HEK293 (cell line): ENCODE results near the gene RSPH1.

Experiments used
- CTCF ChIA-PET: fragments of 350-600 bp; formaldehyde crosslinking; extraction: SDS; loops from one replicate; lab custom pipeline; 2021; ENCODE audit warnings: antibody characterized with exemption; lab: Yijun Ruan, JAX
- POLR2A ChIA-PET: fragments of 300-600 bp; formaldehyde crosslinking; extraction: SDS; loops from one replicate; lab custom pipeline; 2020; ENCODE audit warnings: antibody characterized with exemption, inconsistent platforms; lab: Yijun Ruan, JAX
- H3K27ac ChIP-seq: fragments of 200-500 bp; sonication (Bioruptor generic); 2 replicates; pipeline ENCODE4 v1.5.1; 2014; ENCODE audit warnings: low read depth, low read length, control low read depth, inconsistent platforms; ENCODE audit errors: extremely low read depth
- H3K36me3 ChIP-seq, 2 experiments: fragments of 200-500 bp in 1 of 2; sonication (Bioruptor generic) in 1 of 2; 1 replicate in 1 of 2; 2 replicates in 1 of 2; pipeline ENCODE4 v1.5.1; 2014 to 2017; ENCODE audit warnings: inconsistent platforms in 2 of 2, low read length in 2 of 2; ENCODE audit not compliant: control insufficient read depth in 2 of 2, insufficient read depth in 1 of 2
- H3K4me1 ChIP-seq: fragments of 200-500 bp; sonication (Bioruptor generic); 2 replicates; pipeline ENCODE4 v1.5.1; 2014; ENCODE audit warnings: mild to moderate bottlenecking, low read length, inconsistent platforms; ENCODE audit not compliant: control insufficient read depth, insufficient read depth
- H3K4me3 ChIP-seq: 2 replicates; pipeline ENCODE4 v1.5.1; 2011; ENCODE audit warnings: low read depth, mild to moderate bottlenecking, control low read depth, low read length, moderate library complexity
- H3K9me3 ChIP-seq: fragments of 200-500 bp; sonication (Bioruptor generic); 2 replicates; pipeline ENCODE4 v1.5.1; 2014; ENCODE audit warnings: low read depth, low read length, inconsistent platforms; ENCODE audit not compliant: control insufficient read depth, insufficient read depth
- ELK4 ChIP-seq: IDR thresholded peaks from 2 replicates; pipeline ENCODE4 v1.6.1; 2011; ENCODE audit warnings: mild to moderate bottlenecking, low read depth, low read length, borderline replicate concordance
- KLF7 ChIP-seq: fragments of 450-650 bp; formaldehyde crosslinking; IDR thresholded peaks from 2 replicates; pipeline ENCODE4 v1.5.1; 2016; ENCODE audit warnings: missing biosample characterization, missing genetic modification characterization, borderline replicate concordance
- RBAK ChIP-seq: fragments of 450-650 bp; formaldehyde crosslinking; IDR thresholded peaks from 2 replicates; pipeline ENCODE4 v1.5.1; 2016; ENCODE audit warnings: missing biosample characterization, missing genetic modification characterization
- REPIN1 ChIP-seq: fragments of 450-650 bp; formaldehyde crosslinking; IDR thresholded peaks from 2 replicates; pipeline ENCODE4 v1.5.1; 2017; ENCODE audit warnings: missing biosample characterization, missing genetic modification characterization, low read depth
- WT1 ChIP-seq: fragments of 450-650 bp; formaldehyde crosslinking; IDR thresholded peaks from 2 replicates; pipeline ENCODE4 v1.5.1; 2016; ENCODE audit warnings: missing biosample characterization, missing genetic modification characterization
- ZNF169 ChIP-seq: fragments of 450-650 bp; formaldehyde crosslinking; IDR thresholded peaks from 2 replicates; pipeline ENCODE4 v1.5.1; 2016; ENCODE audit warnings: missing biosample characterization, missing genetic modification characterization
- ZNF19 ChIP-seq: fragments of 450-650 bp; formaldehyde crosslinking; IDR thresholded peaks from 2 replicates; pipeline ENCODE4; 2016; ENCODE audit warnings: missing biosample characterization, missing genetic modification characterization, low read depth
- ZNF274 ChIP-seq, 2 experiments: fragments of 200-500 bp in 1 of 2; fragments of 450-650 bp in 1 of 2; sonication (Bioruptor generic) in 1 of 2; formaldehyde crosslinking in 1 of 2; IDR thresholded peaks; 2 replicates each; pipeline versions ENCODE4 v1.5.1 to v1.6.1; 2014 to 2016; ENCODE audit warnings: borderline replicate concordance in 1 of 2, inconsistent platforms in 1 of 2, low read length in 1 of 2, missing biosample characterization in 1 of 2, missing genetic modification characterization in 1 of 2
- ZNF341 ChIP-seq: fragments of 450-650 bp; formaldehyde crosslinking; IDR thresholded peaks from 2 replicates; pipeline ENCODE4; 2016; ENCODE audit warnings: low read depth, missing biosample characterization, missing genetic modification characterization
- ZNF426 ChIP-seq: fragments of 450-650 bp; formaldehyde crosslinking; IDR thresholded peaks from 2 replicates; pipeline ENCODE4 v1.5.1; 2017; ENCODE audit warnings: missing biosample characterization, missing genetic modification characterization, mild to moderate bottlenecking, inconsistent platforms, moderate library complexity
- ZNF510 ChIP-seq: fragments of 450-650 bp; formaldehyde crosslinking; IDR thresholded peaks from 2 replicates; pipeline ENCODE4 v1.5.1; 2018; ENCODE audit warnings: mild to moderate bottlenecking, missing genetic modification characterization, missing biosample characterization; ENCODE audit not compliant: insufficient replicate concordance
- ZNF558 ChIP-seq: fragments of 450-650 bp; formaldehyde crosslinking; IDR thresholded peaks from 2 replicates; pipeline ENCODE4 v1.5.1; 2016; ENCODE audit warnings: missing biosample characterization, missing genetic modification characterization
- ZNF600 ChIP-seq: fragments of 450-650 bp; formaldehyde crosslinking; IDR thresholded peaks from 2 replicates; pipeline ENCODE4 v1.5.1; 2016; ENCODE audit warnings: missing biosample characterization, missing genetic modification characterization
- ZNF670 ChIP-seq: fragments of 450-650 bp; formaldehyde crosslinking; IDR thresholded peaks from 2 replicates; pipeline ENCODE4 v1.5.1; 2016; ENCODE audit warnings: missing biosample characterization, missing genetic modification characterization, low read depth
- ZSCAN4 ChIP-seq: fragments of 450-650 bp; formaldehyde crosslinking; IDR thresholded peaks from 2 replicates; pipeline ENCODE4 v1.5.1; 2017; ENCODE audit warnings: missing biosample characterization, missing genetic modification characterization
- TF ChIP-seq, protein P1 (sequence below): fragments of 450-650 bp; formaldehyde crosslinking; IDR thresholded peaks from 2 replicates; pipeline ENCODE4 v1.5.1; 2016; ENCODE audit warnings: missing biosample characterization, missing genetic modification characterization, borderline replicate concordance

The RSPH1 gene

GRCh38 chr21:42461881-42462877 is 33.8 kb downstream of the RSPH1 start:
- Histone ChIP-seq H3K27ac (no peak overlapping the region), H3K9me3 (no peaks in the 10 kb centered on the region), H3K4me3 (no peak overlapping the region), H3K4me1 (peaks cover 6% of the 10 kb centered on the region), H3K36me3 (no peaks in the 10 kb centered on the region)
- CTCF ChIA-PET = interaction anchor here (1.5 kb wide), 1 partner anchor 50 kb away, joined by 4 read pairs; no protein-coding TSS in a partner anchor
- peak; percentile 60; the same call in 1 of the 2 replicates for TF ChIP-seq ELK4
- no peak for TF ChIP-seq ZNF670 (tag by site-specific recombination)
- TF ChIP-seq ZNF558 (tag by site-specific recombination) = no peak
- no peak for TF ChIP-seq ZNF274 (IDR thresholded peaks at IDR 0.05; ENCODE audit: low read length)
- no peak for TF ChIP-seq ZNF274 (tag by site-specific recombination; IDR thresholded peaks at IDR 0.05; ENCODE audit: borderline replicate concordance)
- POLR2A ChIA-PET = no interaction called here

- Histone ChIP-seq H3K4me1 (peaks cover 6% of the 10 kb centered on the region; the same call in 1 of the 2 replicates), H3K36me3 (no peaks in the 10 kb centered on the region), H3K27ac (no peak overlapping the region), H3K9me3 (no peaks in the 10 kb centered on the region), H3K4me3 (no peak overlapping the region)
- ChIA-PET CTCF (interaction anchor here (1.5 kb wide), 1 partner anchor 51 kb away, joined by 4 read pairs; no protein-coding TSS in a partner anchor), POLR2A (no interaction called here)
- TF ChIP-seq, protein P1, sequence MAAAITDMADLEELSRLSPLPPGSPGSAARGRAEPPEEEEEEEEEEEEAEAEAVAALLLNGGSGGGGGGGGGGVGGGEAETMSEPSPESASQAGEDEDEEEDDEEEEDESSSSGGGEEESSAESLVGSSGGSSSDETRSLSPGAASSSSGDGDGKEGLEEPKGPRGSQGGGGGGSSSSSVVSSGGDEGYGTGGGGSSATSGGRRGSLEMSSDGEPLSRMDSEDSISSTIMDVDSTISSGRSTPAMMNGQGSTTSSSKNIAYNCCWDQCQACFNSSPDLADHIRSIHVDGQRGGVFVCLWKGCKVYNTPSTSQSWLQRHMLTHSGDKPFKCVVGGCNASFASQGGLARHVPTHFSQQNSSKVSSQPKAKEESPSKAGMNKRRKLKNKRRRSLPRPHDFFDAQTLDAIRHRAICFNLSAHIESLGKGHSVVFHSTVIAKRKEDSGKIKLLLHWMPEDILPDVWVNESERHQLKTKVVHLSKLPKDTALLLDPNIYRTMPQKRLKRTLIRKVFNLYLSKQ (tag by site-specific recombination) = no peak
- no peak for TF ChIP-seq RBAK (tag by site-specific recombination)
These were observed 34.9 kb downstream of the RSPH1 start for GRCh38 chr21:42461185-42461520.

DNA sequence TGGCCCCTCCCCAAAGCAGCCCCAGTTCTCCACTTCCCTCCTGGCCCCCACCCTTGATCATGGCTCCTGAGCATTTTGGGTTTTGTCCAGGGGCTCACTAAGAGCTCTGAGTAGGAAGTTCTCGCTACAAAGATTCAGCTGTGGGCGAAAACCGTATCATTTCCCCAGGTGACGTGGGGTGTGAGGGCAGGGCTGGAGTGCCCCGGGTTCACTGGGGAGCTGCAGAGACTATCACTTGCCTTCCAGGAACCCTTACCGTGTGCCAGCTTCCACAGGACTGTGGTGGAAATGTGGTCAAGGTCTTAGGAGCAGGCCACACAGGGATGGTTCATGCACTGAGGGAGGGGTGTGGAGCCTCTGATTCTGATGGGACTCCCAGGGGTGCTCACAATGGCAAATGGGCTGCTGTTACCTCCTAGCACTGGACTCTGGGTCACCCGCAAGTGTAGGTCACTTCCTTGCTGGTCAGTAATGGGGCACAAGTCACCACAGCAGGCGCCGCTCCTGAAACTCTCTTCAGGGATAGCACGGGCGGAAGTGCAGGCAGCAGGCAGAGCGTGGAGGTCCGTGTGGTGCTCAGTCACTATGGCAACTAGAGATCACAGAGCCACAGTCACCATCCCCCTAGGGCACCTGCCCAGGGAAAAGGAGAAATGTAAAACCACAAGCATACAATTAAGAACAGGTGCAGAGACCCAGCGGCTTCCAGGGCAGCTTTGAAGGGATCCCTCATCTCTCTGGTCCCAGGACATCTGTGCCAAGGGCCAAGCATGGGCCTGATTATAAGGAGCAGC is 35.4 kb downstream of the RSPH1 start:
- Histone ChIP-seq H3K9me3 (no peaks in the 10 kb centered on the region), H3K36me3 (no peaks in the 10 kb centered on the region), H3K27ac (no peak overlapping the region), H3K4me1 (peaks cover 6% of the 10 kb centered on the region; the same call in 1 of the 2 replicates), H3K4me3 (no peak overlapping the region)
- ChIA-PET POLR2A (no interaction called here), CTCF (interaction anchor here (0.6 kb wide), 1 partner anchor 853 kb away, joined by 5 read pairs; no protein-coding TSS in a partner anchor)
- peak; percentile 75 for TF ChIP-seq ZNF341
- TF ChIP-seq ZNF600 = no peak
- no peak for TF ChIP-seq REPIN1 (tag by site-specific recombination)

DNA sequence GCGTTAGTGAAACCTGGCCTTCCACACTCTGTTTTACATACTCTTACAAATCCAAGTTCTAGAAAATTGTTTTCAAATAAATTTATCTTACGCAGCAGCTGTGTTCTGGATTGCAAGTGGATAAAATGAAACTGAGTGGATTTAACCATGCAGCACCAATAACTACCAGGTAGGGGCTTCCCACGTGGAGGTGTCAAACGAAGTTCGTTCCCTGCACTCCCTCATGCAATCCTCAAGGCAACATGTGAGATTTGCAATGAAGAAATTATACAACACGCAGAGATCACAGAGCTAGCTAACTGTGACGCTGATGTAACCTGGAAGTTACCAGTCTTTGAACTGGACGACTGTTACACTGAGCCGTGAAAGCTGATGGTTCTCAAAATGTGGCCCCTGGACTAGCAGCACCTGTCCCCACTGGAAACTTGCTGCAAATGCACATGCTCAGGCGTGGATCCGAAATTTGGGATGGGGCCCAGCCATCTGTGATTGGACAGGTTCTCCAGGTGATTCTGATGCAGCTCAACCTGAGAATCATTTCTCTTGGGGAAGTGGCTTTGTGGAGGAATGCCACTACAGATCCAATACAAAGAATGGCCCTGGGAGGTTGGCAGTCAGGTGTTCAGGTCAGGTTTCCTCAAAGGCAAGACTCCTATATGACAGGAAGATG is 36.3 kb downstream of the RSPH1 start:
- H3K36me3 ChIP-seq = no peaks in the 10 kb centered on the region
- no peak overlapping the region for H3K4me3 ChIP-seq
- H3K9me3 ChIP-seq = no peaks in the 10 kb centered on the region
- POLR2A ChIA-PET = no interaction called here
- CTCF ChIA-PET = interaction anchor here (0.9 kb wide), 1 partner anchor 8 kb away, joined by 3 read pairs; no protein-coding TSS in a partner anchor
- peaks cover 6% of the 10 kb centered on the region; the same call in 1 of the 2 replicates for H3K4me1 ChIP-seq
- no peak overlapping the region for H3K27ac ChIP-seq
- TF ChIP-seq ZNF426 (tag by site-specific recombination) (no peak), WT1 (tag by site-specific recombination) (no peak), ZNF169 (no peak), ZNF510 (tag by site-specific recombination) (no peak), ZNF19 (tag by site-specific recombination) (no peak), KLF7 (tag by site-specific recombination) (no peak), ZSCAN4 (no peak)
